Fibroblast of skin of left biceps (primary cell): Measurements from ENCODE around the gene REPIN1.

Source experiments
- DNase-seq, 2 experiments: peaks; one replicate each; pipeline ENCODE4 v3.0.0-alpha.2; 2013; ENCODE audit warnings: low read depth in 2 of 2

Gene REPIN1

GRCh38 chr7:150368096-150368883 is at the start of gene REPIN1:
Gene REPIN1, plus strand, starts transcription at chr7:150368822. Its CDS starts 890 bp downstream, at chr7:150369712.
- DNase-seq = peak in 1 of 2 experiments; percentile 51

DNA sequence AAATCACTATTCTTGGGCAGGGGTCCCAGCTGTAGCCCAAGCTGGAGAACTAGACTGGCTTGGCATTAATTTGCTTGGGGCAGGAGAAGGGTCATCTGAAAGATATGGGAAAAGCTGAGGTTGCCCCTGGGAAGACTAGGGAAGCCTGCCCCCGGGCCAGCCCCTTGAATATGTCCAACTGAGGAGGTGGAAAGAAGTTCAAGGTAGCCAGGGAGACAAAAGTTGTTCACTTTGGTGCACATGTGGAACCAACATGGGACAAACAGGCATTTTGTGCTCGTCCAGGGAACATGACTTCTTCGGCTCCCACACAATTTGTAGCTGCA is 46.9 kb upstream of the REPIN1 start:
- DNase-seq = no peak

DNA sequence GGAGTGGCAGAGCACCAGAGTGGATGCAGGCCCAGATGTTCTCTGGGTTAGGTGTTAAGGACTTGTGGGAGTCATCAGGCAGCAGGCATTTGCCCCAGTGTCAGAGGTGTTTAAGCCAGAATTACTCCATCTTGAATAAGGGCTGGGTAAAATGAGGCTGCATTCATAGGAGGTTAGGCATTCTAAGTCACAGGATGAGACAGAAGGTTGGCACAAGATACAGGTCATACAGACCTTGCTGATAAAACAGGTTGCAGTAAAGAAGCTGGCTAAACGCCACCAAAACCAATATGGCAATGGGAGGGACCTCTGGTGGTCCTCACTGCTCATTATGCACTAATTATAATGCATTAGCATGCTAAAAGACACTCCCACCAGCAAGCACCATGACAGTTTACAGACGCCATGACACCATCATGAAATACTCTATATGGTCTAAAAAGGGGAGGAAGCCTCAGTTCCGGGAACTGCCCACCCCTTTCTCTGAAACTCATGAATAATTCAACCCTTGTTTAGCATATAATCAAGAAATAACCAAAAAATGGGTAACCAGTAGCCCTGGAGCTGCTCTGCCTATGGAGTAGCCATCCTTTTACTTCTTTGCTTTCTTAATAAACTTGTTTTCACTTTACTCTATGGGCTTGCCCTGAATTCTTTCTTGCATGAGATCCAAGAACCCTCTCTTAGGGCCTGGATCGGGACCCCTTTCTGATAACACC is 46.3 kb upstream of the REPIN1 start:
- DNase-seq = no peak

DNA sequence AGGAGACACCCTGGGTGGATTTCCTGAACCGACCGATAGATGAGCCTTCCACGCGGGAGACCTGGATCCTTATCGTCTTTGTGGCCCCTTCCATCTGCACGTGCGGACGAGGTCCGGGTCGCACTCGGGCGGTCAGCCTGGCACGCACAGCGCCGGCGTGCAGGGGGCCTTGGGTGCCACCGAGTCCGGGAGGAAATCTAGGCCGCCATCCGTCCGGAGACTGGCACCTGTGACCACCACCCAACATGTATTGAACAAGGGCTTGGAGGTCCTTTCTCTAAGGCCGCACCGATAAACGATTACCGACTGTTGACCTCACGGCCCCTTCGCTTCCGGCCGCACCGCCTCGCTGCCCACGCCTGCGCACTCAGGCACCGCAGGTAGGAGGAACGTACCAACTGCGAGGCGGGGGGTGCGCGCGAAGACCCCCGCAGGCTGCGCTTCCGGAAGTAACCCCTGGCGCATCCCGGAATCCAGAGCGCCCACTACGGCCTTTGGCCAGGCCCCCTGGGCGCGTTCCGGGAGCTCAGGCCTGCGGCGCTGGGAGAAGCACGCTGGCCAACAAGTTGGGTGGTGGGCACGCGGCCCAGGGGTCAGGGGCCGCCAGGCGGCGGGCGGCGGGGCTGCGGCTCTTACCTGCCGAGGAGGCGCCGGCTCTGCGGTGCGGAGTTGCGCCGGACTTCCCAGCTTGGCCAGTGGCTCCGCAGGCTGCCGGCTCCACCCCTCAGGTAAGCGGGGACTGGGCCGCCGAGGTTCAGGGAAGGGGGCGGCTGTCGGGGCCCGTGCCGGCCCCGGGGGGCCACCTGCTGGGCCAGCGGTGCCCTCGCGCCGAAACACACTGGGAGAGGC is 45.6 kb upstream of the REPIN1 start, which contains the start of the genes ACTR3C and LRRC61:
Gene ACTR3C (minus strand): TSS at position 713 of the 849 bp plus-strand sequence. CDS start 28,249 bp downstream, outside the sequence.
Gene LRRC61 (plus strand): TSS at position 523 of the 849 bp plus-strand sequence. CDS start 13,507 bp downstream, outside the sequence.
- no peak for DNase-seq

DNA sequence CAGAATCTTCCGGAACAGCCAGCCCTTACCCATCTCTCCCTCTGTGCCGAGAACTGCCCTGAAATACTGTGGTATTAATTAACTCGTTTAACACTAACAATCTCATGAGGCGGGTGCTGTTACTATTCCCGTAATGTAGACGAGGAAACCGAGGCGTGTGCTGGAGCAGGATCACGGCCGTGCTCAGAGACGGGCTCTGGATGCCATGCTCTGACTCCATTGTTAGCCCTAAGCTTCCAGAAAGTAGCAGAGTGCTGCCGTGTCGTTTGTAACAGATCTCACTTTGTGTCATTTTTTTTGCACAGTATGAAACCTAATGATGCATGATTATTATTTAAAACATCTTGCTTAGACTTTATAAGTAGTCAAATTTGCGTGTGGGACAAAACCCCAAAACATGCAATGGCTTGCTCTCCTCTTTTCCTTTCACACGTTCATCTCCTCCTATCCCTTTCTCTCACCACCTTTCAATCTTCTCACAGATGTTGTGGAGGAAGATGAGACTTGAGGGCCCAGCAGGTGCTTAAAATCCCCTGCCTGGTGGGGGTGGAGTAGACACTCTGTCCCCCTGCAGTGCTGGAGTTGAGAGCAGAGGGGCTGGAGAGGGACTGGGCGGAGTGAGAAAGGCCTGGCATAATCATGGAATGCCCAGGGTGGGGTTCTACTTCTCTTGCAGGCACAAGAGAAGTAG is 44.8 kb upstream of the REPIN1 start:
- DNase-seq = no peak

- no peak for DNase-seq
These were observed 44.2 kb upstream of the REPIN1 start for GRCh38 chr7:150324373-150324961.

DNA sequence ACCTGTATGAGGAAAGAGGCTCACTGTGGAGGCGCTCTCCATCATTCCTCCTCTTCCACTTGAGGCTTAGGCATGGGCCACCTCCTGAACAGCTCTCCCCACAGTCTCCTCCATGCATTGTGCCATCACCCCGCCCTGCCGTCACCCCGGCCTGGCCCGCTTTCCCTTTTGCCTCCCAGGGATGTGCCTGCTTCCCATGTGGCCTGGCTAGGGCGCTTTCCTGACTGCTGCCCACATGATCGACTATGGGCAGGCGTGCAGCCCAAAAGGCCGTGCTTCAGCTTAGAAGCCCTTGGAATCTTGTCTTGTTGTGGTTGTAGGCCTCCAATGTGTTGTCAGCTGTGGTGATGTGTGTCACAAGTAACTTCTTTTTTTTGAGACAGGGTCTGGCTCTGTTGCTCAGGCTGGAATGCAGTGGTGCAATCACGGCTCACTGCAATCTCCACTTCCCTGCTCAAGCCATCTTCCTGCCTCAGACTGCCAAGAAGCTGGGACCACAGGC is 43.5 kb upstream of the REPIN1 start:
- DNase-seq = no peak

DNA sequence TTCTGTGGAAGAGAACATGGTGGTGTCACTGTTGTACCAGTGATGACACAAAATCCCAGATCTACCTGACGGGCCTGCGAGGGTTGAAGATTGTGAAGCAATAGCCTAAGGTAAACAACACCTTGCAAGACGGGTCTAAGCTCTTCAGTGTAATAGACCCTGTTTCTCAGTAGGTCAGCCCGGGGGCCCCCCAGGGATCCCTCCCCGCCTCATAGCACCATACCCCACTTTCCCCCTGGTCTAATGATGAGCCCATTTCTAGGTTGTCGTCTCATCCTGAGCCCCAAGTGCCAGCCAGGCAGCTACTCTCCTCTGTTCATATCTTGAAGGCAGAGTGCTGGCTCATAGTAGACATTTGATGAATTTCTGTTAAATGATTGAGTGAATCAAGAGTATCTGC is 42.7 kb upstream of the REPIN1 start:
- DNase-seq = no peak

- no peak for DNase-seq
These were observed 41.9 kb upstream of the REPIN1 start for GRCh38 chr7:150326657-150327268.

DNA sequence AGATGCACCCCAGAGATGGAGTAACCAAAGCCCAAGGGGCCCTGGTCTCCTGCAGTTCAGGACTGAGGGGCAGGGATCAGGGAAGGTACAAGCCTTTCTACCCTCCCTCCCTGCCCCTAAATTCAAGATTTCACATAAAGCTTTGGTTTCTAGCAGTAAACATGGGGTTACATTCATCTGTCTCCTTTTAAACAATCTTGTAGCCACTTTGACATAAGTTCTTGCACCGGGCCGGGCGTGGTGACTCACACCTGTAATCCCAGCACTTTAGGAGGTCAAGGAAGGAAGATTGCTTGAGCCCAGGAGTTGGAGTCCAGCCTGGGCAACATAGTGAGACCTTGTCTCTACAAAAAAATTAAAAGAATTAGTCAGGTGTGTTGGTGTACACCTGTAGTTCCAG is 41.3 kb upstream of the REPIN1 start:
- no peak for DNase-seq

GRCh38 chr7:150329331-150330120 is 39.1 kb upstream of the REPIN1 start:
- no peak for DNase-seq

- DNase-seq = no peak
These were observed 38.3 kb upstream of the REPIN1 start for GRCh38 chr7:150330211-150330885.

- DNase-seq = no peak
These were observed 35.6 kb upstream of the REPIN1 start for GRCh38 chr7:150332852-150333635.

DNA sequence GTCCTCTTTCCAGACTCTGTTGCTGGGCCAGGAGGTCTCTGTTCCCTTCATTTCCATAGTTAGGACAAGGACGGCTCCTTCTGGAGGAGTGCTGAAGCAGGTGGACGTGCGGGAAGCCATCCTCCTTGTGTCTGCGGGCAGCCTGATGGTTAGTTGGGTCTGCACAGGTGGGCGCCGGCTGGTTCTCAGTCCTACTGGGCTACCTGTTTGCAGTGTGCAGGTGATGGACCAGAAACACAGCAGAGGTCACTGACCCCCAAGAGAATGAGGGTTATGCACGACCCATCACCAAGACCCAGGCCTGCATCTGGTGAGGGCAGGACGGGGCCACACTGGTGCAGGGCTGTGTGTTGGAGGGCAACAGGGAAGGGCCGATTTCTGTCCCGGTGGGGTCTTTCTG is 35.0 kb upstream of the REPIN1 start:
- DNase-seq = no peak

DNA sequence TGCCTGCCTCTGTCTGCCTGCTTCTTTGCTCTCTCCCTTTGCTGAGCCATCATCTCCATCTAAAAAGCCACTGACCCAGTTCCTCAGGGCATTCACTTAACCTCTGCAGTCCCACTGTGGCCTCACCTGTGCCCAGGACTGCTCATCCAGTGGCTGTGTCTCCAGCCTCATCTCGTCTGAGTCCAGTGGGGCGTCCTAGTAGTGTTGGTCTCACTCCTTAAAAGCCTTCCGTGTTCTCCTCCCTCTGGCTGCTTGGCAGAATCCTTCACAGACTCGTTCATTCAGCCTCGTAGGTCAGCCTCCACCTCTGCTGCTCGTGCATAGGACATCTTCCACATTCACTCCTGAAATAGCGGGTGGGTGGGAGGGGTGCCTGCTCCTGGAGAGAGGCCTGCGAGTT is 34.5 kb upstream of the REPIN1 start:
- DNase-seq = no peak

DNA sequence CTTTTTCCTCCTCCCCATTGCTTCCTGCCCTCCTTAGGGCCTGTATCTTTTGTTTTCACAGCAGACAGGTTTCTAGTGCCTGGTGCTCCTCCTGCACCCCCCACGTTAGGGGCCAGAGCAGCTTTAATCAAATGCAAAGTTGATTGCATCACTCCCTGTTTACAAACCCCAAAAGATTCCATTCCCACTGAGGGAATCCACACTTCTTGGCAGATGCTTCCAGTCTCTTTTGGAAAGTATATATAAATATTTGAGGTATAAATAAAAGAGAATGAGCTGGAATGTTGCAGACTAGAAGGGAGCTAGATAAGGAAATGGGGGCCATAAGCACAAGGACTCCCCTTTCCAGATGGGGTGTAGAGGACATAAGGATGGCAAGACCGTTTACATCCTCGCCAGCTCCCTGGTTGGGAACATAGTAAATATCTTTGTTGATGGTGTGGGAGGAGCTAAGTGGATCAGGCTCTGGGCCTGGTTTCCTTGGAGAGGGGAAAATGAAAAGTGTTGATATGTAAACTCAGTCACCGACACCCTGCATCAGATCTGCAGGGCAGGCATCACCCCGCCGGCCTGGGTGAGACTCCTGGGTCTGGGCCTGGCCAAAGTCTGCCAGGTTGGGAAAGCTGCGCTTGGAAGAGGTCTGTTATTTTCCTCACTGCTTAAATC is 33.4 kb upstream of the REPIN1 start:
- peak; percentile 45 to 49 for DNase-seq

DNA sequence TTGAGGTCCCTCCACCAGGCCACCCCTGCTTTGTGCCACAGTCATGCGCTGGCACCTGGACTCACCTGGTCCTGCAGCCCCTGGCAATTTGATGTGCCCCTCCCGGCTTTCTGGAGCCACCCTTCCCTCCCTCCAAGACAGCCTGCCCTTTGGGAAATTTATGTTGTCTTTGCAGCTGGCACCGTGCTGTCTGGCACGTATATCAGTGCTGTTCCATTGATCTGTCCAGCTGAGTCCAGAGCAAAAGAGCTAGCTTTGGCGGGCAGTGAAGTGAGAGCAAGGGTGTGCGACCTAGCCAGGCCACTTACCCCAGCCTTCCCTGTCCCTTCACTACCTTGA is 32.9 kb upstream of the REPIN1 start:
- DNase-seq = no peak

GRCh38 chr7:150336746-150337145 is 31.9 kb upstream of the REPIN1 start:
- no peak for DNase-seq
